ENCODE data around the gene ARSB.

DNA sequence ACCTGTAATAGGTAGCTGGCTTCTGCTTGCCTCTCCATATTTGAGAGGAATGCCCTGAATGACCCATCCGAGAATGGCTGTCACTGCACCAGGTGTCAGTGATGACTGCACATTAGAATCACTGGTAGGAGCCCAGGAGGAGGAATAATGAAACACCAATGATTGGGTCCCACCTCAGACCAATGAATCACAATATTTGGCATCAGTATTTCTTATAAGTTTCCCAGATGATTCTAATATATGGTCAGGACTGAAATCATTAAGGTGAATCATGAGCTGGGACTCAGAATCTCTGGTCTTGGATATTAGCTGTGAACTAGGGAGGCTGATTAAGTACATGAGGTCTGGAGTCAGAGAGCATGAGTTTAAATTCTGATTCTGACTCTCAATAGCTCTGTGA is 23.4 kb downstream of the ARSB start:
- TF ChIP-seq, protein P1, sequence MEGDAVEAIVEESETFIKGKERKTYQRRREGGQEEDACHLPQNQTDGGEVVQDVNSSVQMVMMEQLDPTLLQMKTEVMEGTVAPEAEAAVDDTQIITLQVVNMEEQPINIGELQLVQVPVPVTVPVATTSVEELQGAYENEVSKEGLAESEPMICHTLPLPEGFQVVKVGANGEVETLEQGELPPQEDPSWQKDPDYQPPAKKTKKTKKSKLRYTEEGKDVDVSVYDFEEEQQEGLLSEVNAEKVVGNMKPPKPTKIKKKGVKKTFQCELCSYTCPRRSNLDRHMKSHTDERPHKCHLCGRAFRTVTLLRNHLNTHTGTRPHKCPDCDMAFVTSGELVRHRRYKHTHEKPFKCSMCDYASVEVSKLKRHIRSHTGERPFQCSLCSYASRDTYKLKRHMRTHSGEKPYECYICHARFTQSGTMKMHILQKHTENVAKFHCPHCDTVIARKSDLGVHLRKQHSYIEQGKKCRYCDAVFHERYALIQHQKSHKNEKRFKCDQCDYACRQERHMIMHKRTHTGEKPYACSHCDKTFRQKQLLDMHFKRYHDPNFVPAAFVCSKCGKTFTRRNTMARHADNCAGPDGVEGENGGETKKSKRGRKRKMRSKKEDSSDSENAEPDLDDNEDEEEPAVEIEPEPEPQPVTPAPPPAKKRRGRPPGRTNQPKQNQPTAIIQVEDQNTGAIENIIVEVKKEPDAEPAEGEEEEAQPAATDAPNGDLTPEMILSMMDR (IDR thresholded peaks at IDR 0.05; ENCODE audit: insufficient read depth, low read length): no peak
- no peak for TF ChIP-seq POLR2AphosphoS5 (IDR thresholded peaks at IDR 0.05; ENCODE audit: low read depth)
- TF ChIP-seq, protein P2, sequence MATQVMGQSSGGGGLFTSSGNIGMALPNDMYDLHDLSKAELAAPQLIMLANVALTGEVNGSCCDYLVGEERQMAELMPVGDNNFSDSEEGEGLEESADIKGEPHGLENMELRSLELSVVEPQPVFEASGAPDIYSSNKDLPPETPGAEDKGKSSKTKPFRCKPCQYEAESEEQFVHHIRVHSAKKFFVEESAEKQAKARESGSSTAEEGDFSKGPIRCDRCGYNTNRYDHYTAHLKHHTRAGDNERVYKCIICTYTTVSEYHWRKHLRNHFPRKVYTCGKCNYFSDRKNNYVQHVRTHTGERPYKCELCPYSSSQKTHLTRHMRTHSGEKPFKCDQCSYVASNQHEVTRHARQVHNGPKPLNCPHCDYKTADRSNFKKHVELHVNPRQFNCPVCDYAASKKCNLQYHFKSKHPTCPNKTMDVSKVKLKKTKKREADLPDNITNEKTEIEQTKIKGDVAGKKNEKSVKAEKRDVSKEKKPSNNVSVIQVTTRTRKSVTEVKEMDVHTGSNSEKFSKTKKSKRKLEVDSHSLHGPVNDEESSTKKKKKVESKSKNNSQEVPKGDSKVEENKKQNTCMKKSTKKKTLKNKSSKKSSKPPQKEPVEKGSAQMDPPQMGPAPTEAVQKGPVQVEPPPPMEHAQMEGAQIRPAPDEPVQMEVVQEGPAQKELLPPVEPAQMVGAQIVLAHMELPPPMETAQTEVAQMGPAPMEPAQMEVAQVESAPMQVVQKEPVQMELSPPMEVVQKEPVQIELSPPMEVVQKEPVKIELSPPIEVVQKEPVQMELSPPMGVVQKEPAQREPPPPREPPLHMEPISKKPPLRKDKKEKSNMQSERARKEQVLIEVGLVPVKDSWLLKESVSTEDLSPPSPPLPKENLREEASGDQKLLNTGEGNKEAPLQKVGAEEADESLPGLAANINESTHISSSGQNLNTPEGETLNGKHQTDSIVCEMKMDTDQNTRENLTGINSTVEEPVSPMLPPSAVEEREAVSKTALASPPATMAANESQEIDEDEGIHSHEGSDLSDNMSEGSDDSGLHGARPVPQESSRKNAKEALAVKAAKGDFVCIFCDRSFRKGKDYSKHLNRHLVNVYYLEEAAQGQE (IDR thresholded peaks at IDR 0.05; ENCODE audit: insufficient replicate concordance, low read depth): no peak
- no peak for TF ChIP-seq GABPA (IDR thresholded peaks at IDR 0.05; ENCODE audit: low read depth)
